ENCODE data around the gene PSMA5. TPM values are rescaled to one million over a fixed set of nuclear protein-coding genes. Genes with fewer than 3 reads are reported as not detected.

The PSMA5 gene
- total RNA-seq, 1 donor from 2014 or later = 81.1 TPM

- Mint-ChIP-seq H3K9me3 (ENCODE audit: low read depth) (peaks cover 2% of the 10 kb centered on the region), H3K27me3 (no peaks in the 10 kb centered on the region), H3K4me1 (ENCODE audit: low read depth) (peaks cover 5% of the 10 kb centered on the region), H3K27ac (peak overlapping the region; percentile 1), H3K4me3 (ENCODE audit: low read depth) (no peak overlapping the region), H3K36me3 (ENCODE audit: insufficient read depth) (peaks cover 17% of the 10 kb centered on the region)
- no peak for DNase-seq (ENCODE audit: low spot score, unreplicated experiment)
- TF ChIP-seq CTCF (IDR thresholded peaks at IDR 0.05; ENCODE audit: unreplicated experiment) = no peak
These were observed 54.9 kb downstream of the PSMA5 start for GRCh38 chr1:109371341-109371739.

- Mint-ChIP-seq H3K27me3 (no peaks in the 10 kb centered on the region), H3K27ac (peak overlapping the region; percentile 1), H3K4me3 (ENCODE audit: low read depth) (no peak overlapping the region), H3K36me3 (ENCODE audit: insufficient read depth) (peaks cover 22% of the 10 kb centered on the region), H3K4me1 (ENCODE audit: low read depth) (peaks cover 5% of the 10 kb centered on the region), H3K9me3 (ENCODE audit: low read depth) (peaks cover 2% of the 10 kb centered on the region)
- no peak for DNase-seq (ENCODE audit: low spot score, unreplicated experiment)
- no peak for TF ChIP-seq CTCF (IDR thresholded peaks at IDR 0.05; ENCODE audit: unreplicated experiment)
These were observed 55.4 kb downstream of the PSMA5 start for GRCh38 chr1:109370712-109371340.

GRCh38 chr1:109369167-109369746 is 57.0 kb downstream of the PSMA5 start:
- Mint-ChIP-seq H3K4me3 (ENCODE audit: low read depth) (no peak overlapping the region), H3K4me1 (ENCODE audit: low read depth) (peaks cover 5% of the 10 kb centered on the region), H3K27me3 (no peaks in the 10 kb centered on the region), H3K36me3 (ENCODE audit: insufficient read depth) (peaks cover 22% of the 10 kb centered on the region), H3K27ac (no peak overlapping the region), H3K9me3 (ENCODE audit: low read depth) (no peaks in the 10 kb centered on the region)
- DNase-seq (ENCODE audit: low spot score, unreplicated experiment) = no peak
- no peak for TF ChIP-seq CTCF (IDR thresholded peaks at IDR 0.05; ENCODE audit: unreplicated experiment)

GRCh38 chr1:109368464-109368863 is 57.8 kb downstream of the PSMA5 start:
- TF ChIP-seq CTCF (IDR thresholded peaks at IDR 0.05; ENCODE audit: unreplicated experiment) = no peak
- Mint-ChIP-seq H3K27me3 (no peaks in the 10 kb centered on the region), H3K9me3 (ENCODE audit: low read depth) (no peaks in the 10 kb centered on the region), H3K4me1 (ENCODE audit: low read depth) (peaks cover 5% of the 10 kb centered on the region), H3K36me3 (ENCODE audit: insufficient read depth) (peaks cover 26% of the 10 kb centered on the region), H3K4me3 (ENCODE audit: low read depth) (no peak overlapping the region), H3K27ac (no peak overlapping the region)
- DNase-seq (ENCODE audit: low spot score, unreplicated experiment) = no peak

GRCh38 chr1:109367626-109368025 is 58.6 kb downstream of the PSMA5 start:
- peaks cover 26% of the 10 kb centered on the region for H3K36me3 Mint-ChIP-seq (ENCODE audit: insufficient read depth)
- H3K9me3 Mint-ChIP-seq (ENCODE audit: low read depth) = no peaks in the 10 kb centered on the region
- no peaks in the 10 kb centered on the region for H3K27me3 Mint-ChIP-seq
- no peak overlapping the region for H3K27ac Mint-ChIP-seq
- no peak for DNase-seq (ENCODE audit: low spot score, unreplicated experiment)
- H3K4me3 Mint-ChIP-seq (ENCODE audit: low read depth) = no peak overlapping the region
- peaks cover 5% of the 10 kb centered on the region for H3K4me1 Mint-ChIP-seq (ENCODE audit: low read depth)
- no peak for TF ChIP-seq CTCF (IDR thresholded peaks at IDR 0.05; ENCODE audit: unreplicated experiment)

Measured in progenitor cell of endocrine pancreas (in vitro differentiated cells).